GM12891 (cell line): Measurements from ENCODE around the gene ZSWIM5.

Source experiments
- PAX5 ChIP-seq: IDR thresholded peaks from 2 replicates; pipeline ENCODE4 v1.6.1; 2011; ENCODE audit warnings: low read length, moderate library complexity, mild to moderate bottlenecking; ENCODE audit not compliant: insufficient read depth, severe bottlenecking
- POLR2A ChIP-seq: IDR thresholded peaks from 2 replicates; pipeline ENCODE4 v1.6.1; 2011; ENCODE audit warnings: low read depth, low read length, control low read depth
- POLR2AphosphoS5 ChIP-seq: IDR thresholded peaks from 2 replicates; pipeline ENCODE4 v1.6.1; 2011; ENCODE audit warnings: low read depth, low read length, control low read depth
- POU2F2 ChIP-seq: IDR thresholded peaks from 2 replicates; pipeline ENCODE4 v1.6.1; 2011; ENCODE audit warnings: low read depth, mild to moderate bottlenecking, control low read depth, low read length, moderate library complexity
- SPI1 ChIP-seq: IDR thresholded peaks from 2 replicates; pipeline ENCODE4 v1.6.1; 2011; ENCODE audit warnings: low read depth, low read length, control low read depth
- TAF1 ChIP-seq: IDR thresholded peaks from 2 replicates; pipeline ENCODE4 v1.6.1; 2011; ENCODE audit warnings: low read depth, low read length, control low read depth

GRCh38 chr1:44994309-44994898 is 212.0 kb downstream of the ZSWIM5 start:
- TF ChIP-seq POLR2AphosphoS5 (no peak), POLR2A (no peak), SPI1 (no peak), PAX5 (no peak), TAF1 (no peak), POU2F2 (no peak)
